H9 (cell line): ENCODE data around the gene NQO1. TPM values are rescaled to one million over a fixed set of nuclear protein-coding genes. Genes with fewer than 3 reads are reported as not detected.
A peak's percentile ranks its signal among the peaks of the same experiment; 100 is the strongest.

ENCODE experiments used
- DNase-seq: peaks from one replicate; pipeline ENCODE4 v3.0.0-alpha.2; 2017
- H2AFZ ChIP-seq: one replicate; pipeline ENCODE4 v1.6.1; 2013; ENCODE audit warnings: mild to moderate bottlenecking, low read length, control low read depth, moderate library complexity
- H2AK5ac ChIP-seq: 2 replicates; pipeline ENCODE4 v1.6.1; 2013; ENCODE audit warnings: low read length, control low read depth, mixed read lengths; ENCODE audit not compliant: insufficient read length
- H2BK120ac ChIP-seq: one replicate; pipeline ENCODE4 v1.6.1; 2013; ENCODE audit warnings: low read depth, mild to moderate bottlenecking, low read length, control low read depth, inconsistent platforms; ENCODE audit not compliant: poor library complexity, severe bottlenecking
- H2BK12ac ChIP-seq: 2 replicates; pipeline ENCODE4 v1.6.1; 2013; ENCODE audit warnings: low read length, control low read depth, mixed read lengths, low read depth; ENCODE audit not compliant: insufficient read length
- H2BK15ac ChIP-seq: 2 replicates; pipeline ENCODE4 v1.6.1; 2013; ENCODE audit warnings: low read depth, low read length, control low read depth
- H2BK20ac ChIP-seq: one replicate; pipeline ENCODE4 v1.6.1; 2013; ENCODE audit warnings: low read depth, mild to moderate bottlenecking, low read length, control low read depth, inconsistent platforms; ENCODE audit not compliant: poor library complexity, severe bottlenecking
- H2BK5ac ChIP-seq: 2 replicates; pipeline ENCODE4 v1.6.1; 2013; ENCODE audit warnings: low read length, control low read depth, mixed read lengths; ENCODE audit not compliant: insufficient read length
- H3K14ac ChIP-seq: 2 replicates; pipeline ENCODE4 v1.6.1; 2013; ENCODE audit warnings: low read length, control low read depth; ENCODE audit not compliant: insufficient read depth
- H3K18ac ChIP-seq: 2 replicates; pipeline ENCODE4 v1.6.1; 2013; ENCODE audit warnings: low read depth, mild to moderate bottlenecking, mixed read lengths, low read length, control low read depth; ENCODE audit not compliant: insufficient read length
- H3K23ac ChIP-seq: 2 replicates; pipeline ENCODE4 v1.6.1; 2013; ENCODE audit warnings: low read length, control low read depth, mixed read lengths, low read depth; ENCODE audit not compliant: insufficient read length
- H3K23me2 ChIP-seq: 2 replicates; pipeline ENCODE4 v1.6.1; 2013; ENCODE audit warnings: low read depth, mild to moderate bottlenecking, mixed read lengths, low read length, control low read depth; ENCODE audit not compliant: insufficient read length, poor library complexity, severe bottlenecking
- H3K27ac ChIP-seq: 2 replicates; pipeline ENCODE4 v1.5.1; 2013; ENCODE audit warnings: low read length, control low read depth, mixed read lengths, low read depth; ENCODE audit not compliant: insufficient read length
- H3K27me3 ChIP-seq: 2 replicates; pipeline ENCODE4 v1.6.1; 2013; ENCODE audit warnings: low read length, control low read depth, inconsistent platforms; ENCODE audit not compliant: insufficient read depth
- H3K4ac ChIP-seq: 2 replicates; pipeline ENCODE4 v1.6.1; 2013; ENCODE audit warnings: low read depth, mild to moderate bottlenecking, control low read depth, inconsistent platforms, low read length, moderate library complexity
- H3K4me1 ChIP-seq: 2 replicates; pipeline ENCODE4 v1.6.1; 2013; ENCODE audit warnings: low read length, control low read depth, inconsistent platforms; ENCODE audit not compliant: insufficient read depth
- H3K4me2 ChIP-seq: 2 replicates; pipeline ENCODE4 v1.6.1; 2013; ENCODE audit warnings: low read length, control low read depth, mixed read lengths; ENCODE audit not compliant: insufficient read length, insufficient read depth
- H3K56ac ChIP-seq: 2 replicates; pipeline ENCODE4 v1.6.1; 2013; ENCODE audit warnings: low read depth, mild to moderate bottlenecking, mixed read lengths, low read length, control low read depth; ENCODE audit not compliant: insufficient read length
- H3K79me1 ChIP-seq: 2 replicates; pipeline ENCODE4 v1.6.1; 2013; ENCODE audit warnings: low read depth, mild to moderate bottlenecking, moderate library complexity, low read length, control low read depth, inconsistent platforms; ENCODE audit not compliant: insufficient read depth, poor library complexity, severe bottlenecking
- H3K79me2 ChIP-seq: 2 replicates; pipeline ENCODE4 v1.6.1; 2013; ENCODE audit warnings: low read length, control low read depth, inconsistent platforms; ENCODE audit not compliant: insufficient read depth
- H3K9ac ChIP-seq: 2 replicates; pipeline ENCODE4 v1.6.1; 2013; ENCODE audit warnings: low read length, control low read depth, mixed read lengths; ENCODE audit not compliant: insufficient read length; ENCODE audit errors: extremely low read depth
- H3K9me3 ChIP-seq: one replicate; pipeline ENCODE4 v1.6.1; 2013; ENCODE audit warnings: low read depth, low read length, inconsistent platforms; ENCODE audit not compliant: control insufficient read depth
- H3T11ph ChIP-seq: one replicate; pipeline ENCODE4 v1.6.1; 2013; ENCODE audit warnings: mild to moderate bottlenecking, low read length, control low read depth, inconsistent platforms
- H4K20me1 ChIP-seq: one replicate; pipeline ENCODE4 v1.6.1; 2013; ENCODE audit not compliant: control insufficient read depth, insufficient read length, insufficient read depth
- H4K5ac ChIP-seq: 2 replicates; pipeline ENCODE4 v1.6.1; 2013; ENCODE audit warnings: low read depth, mild to moderate bottlenecking, mixed read lengths, low read length, control low read depth; ENCODE audit not compliant: insufficient read length
- H4K8ac ChIP-seq: replicated peaks from 2 replicates; pipeline ENCODE4 v1.6.1; 2013; ENCODE audit warnings: low read length, control low read depth, mixed read lengths, low read depth; ENCODE audit not compliant: insufficient read length
- H4K91ac ChIP-seq: 2 replicates; pipeline ENCODE4 v1.6.1; 2013; ENCODE audit warnings: low read depth, mild to moderate bottlenecking, moderate library complexity, mixed read lengths, low read length, control low read depth; ENCODE audit not compliant: insufficient read length
- H3K27ac Mint-ChIP-seq, 3 experiments: 2 replicates in 2 of 3; 3 replicates in 1 of 3; pipeline ENCODE4 v1.8.0; 2020 to 2021; ENCODE audit warnings: mixed read lengths in 3 of 3, mild to moderate bottlenecking in 1 of 3, moderate library complexity in 1 of 3
- H3K27me3 Mint-ChIP-seq: 2 replicates; pipeline ENCODE4 v1.8.0; 2021; ENCODE audit warnings: low read depth, mild to moderate bottlenecking, moderate library complexity, mixed read lengths
- H3K36me3 Mint-ChIP-seq, 3 experiments: 2 replicates in 2 of 3; 3 replicates in 1 of 3; pipeline ENCODE4 v1.8.0; 2020 to 2021; ENCODE audit warnings: low read depth in 3 of 3, mixed read lengths in 3 of 3; ENCODE audit not compliant: insufficient read depth in 1 of 3
- H3K4me1 Mint-ChIP-seq, 2 experiments: 2 replicates each; pipeline ENCODE4 v1.8.0; 2020; ENCODE audit warnings: mixed read lengths in 2 of 2
- H3K4me3 Mint-ChIP-seq, 2 experiments: 2 replicates in 1 of 2; 3 replicates in 1 of 2; pipeline ENCODE4 v1.8.0; 2020 to 2021; ENCODE audit warnings: mild to moderate bottlenecking in 2 of 2, mixed read lengths in 2 of 2, moderate library complexity in 1 of 2
- H3K9me3 Mint-ChIP-seq, 2 experiments: 2 replicates in 1 of 2; 3 replicates in 1 of 2; pipeline ENCODE4 v1.8.0; 2020; ENCODE audit warnings: mild to moderate bottlenecking in 2 of 2, mixed read lengths in 2 of 2, moderate library complexity in 1 of 2
- CTCF ChIP-seq: fragments of 200-600 bp; sonication (generic); conservative IDR thresholded peaks from 3 replicates; pipeline ENCODE4 v1.8.0; 2021; ENCODE audit warnings: antibody characterized with exemption, mild to moderate bottlenecking
- WGBS: extraction: QIAGEN DNeasy Blood & Tissue Kit; methylation state at CpG from one replicate; pipeline ENCODE4 v1.1.7; 2013; ENCODE audit warnings: missing lambda C conversion rate, low lambda C conversion rate, mixed read lengths; ENCODE audit not compliant: insufficient read length; ENCODE audit errors: extremely low coverage; 5-methylcytosine and 5-hydroxymethylcytosine counted together
- total RNA-seq: library from RNA; stranded (reverse); gene quantifications from 2 replicates; pipeline ENCODE4 v1.2.1, GENCODE V29; 2021

NQO1 gene
- total RNA-seq, 1 experiment from 2014 or later = 64.6 TPM

- H4K91ac ChIP-seq = no peak overlapping the region
- H3K9ac ChIP-seq = no peak overlapping the region
- H3T11ph ChIP-seq = no peak overlapping the region
- peak overlapping the region in 1 of 3 experiments; percentile 21; a peak in 1 of 7 replicates for H3K27ac Mint-ChIP-seq
- no peak overlapping the region for H2AK5ac ChIP-seq
- no peak overlapping the region for H3K4ac ChIP-seq
- H3K9me3 ChIP-seq = no peaks in the 10 kb centered on the region
- no peak overlapping the region for H3K56ac ChIP-seq
- H4K5ac ChIP-seq = no peak overlapping the region
- no peak overlapping the region for H2BK20ac ChIP-seq
- H3K27ac ChIP-seq = no peak overlapping the region
- H2BK12ac ChIP-seq = no peak overlapping the region
- peaks cover 0 to 2% (median 0%) of the 10 kb centered on the region in 3 experiments; a peak in 3 of 7 replicates for H3K36me3 Mint-ChIP-seq
- no peak overlapping the region for H3K4me3 Mint-ChIP-seq
- no peaks in the 10 kb centered on the region for H3K9me3 Mint-ChIP-seq
- no CpG with 5 or more reads among the region's 2 CpGs for WGBS
- no peaks in the 10 kb centered on the region for H3K23me2 ChIP-seq
- H3K4me1 Mint-ChIP-seq = no peaks in the 10 kb centered on the region
- H2BK5ac ChIP-seq = no peak overlapping the region
- H3K27me3 Mint-ChIP-seq = no peaks in the 10 kb centered on the region
- H3K79me1 ChIP-seq = no peaks in the 10 kb centered on the region
- no peak overlapping the region for H2AFZ ChIP-seq
- H4K8ac ChIP-seq = no peak overlapping the region
- H3K18ac ChIP-seq = no peak overlapping the region
- no peak for DNase-seq
- no peak overlapping the region for H2BK15ac ChIP-seq
- no peak overlapping the region for H2BK120ac ChIP-seq
- H3K4me2 ChIP-seq = no peak overlapping the region
- H3K79me2 ChIP-seq = no peaks in the 10 kb centered on the region
- H3K14ac ChIP-seq = no peak overlapping the region
- no peaks in the 10 kb centered on the region for H4K20me1 ChIP-seq
- no peaks in the 10 kb centered on the region for H3K27me3 ChIP-seq
- TF ChIP-seq CTCF = no peak
- no peak overlapping the region for H3K23ac ChIP-seq
- no peaks in the 10 kb centered on the region for H3K4me1 ChIP-seq
Observed at GRCh38 chr16:69703638-69704037, 22.7 kb downstream of the NQO1 start.
